HEK293T (cell line): ENCODE data around the gene ALOX5AP.

Experiments used
- CTCF ChIA-PET: fragments of 350-600 bp; formaldehyde crosslinking; extraction: SDS; loops from one replicate; lab custom pipeline; 2021; ENCODE audit warnings: antibody characterized with exemption, inconsistent platforms; lab: Yijun Ruan, JAX
- POLR2A ChIA-PET: fragments of 350-600 bp; formaldehyde crosslinking; extraction: SDS; loops from one replicate; lab custom pipeline; 2020; ENCODE audit warnings: antibody characterized with exemption, inconsistent platforms; lab: Yijun Ruan, JAX
- DNase-seq: peaks from one replicate; pipeline ENCODE4 v3.0.0; 2012; ENCODE audit warnings: mixed read lengths; ENCODE audit errors: extremely low spot score
- ARNT ChIP-seq: fragments of 450-650 bp; IDR thresholded peaks from 2 replicates; pipeline ENCODE4 v1.6.1; 2017; ENCODE audit warnings: mild to moderate bottlenecking
- BHLHE40 ChIP-seq: fragments of 450-650 bp; IDR thresholded peaks from 2 replicates; pipeline ENCODE4 v1.6.1; 2016; ENCODE audit warnings: mild to moderate bottlenecking, moderate library complexity, borderline replicate concordance
- CTBP1 ChIP-seq: fragments of 450-650 bp; IDR thresholded peaks from 2 replicates; pipeline ENCODE4 v1.6.1; 2016; ENCODE audit warnings: borderline replicate concordance
- ELF4 ChIP-seq: fragments of 450-650 bp; IDR thresholded peaks from 2 replicates; pipeline ENCODE4 v1.6.1; 2017; ENCODE audit warnings: antibody characterized with exemption
- FOXA1 ChIP-seq: fragments of 450-650 bp; IDR thresholded peaks from 2 replicates; pipeline ENCODE4 v1.6.1; 2016; ENCODE audit warnings: mild to moderate bottlenecking
- FOXK2 ChIP-seq: fragments of 450-650 bp; IDR thresholded peaks from 2 replicates; pipeline ENCODE4 v1.6.1; 2016; ENCODE audit warnings: mild to moderate bottlenecking
- FOXM1 ChIP-seq: fragments of 450-650 bp; IDR thresholded peaks from 2 replicates; pipeline ENCODE4 v1.6.1; 2017; ENCODE audit warnings: mild to moderate bottlenecking, borderline replicate concordance
- HDGF ChIP-seq: fragments of 450-650 bp; IDR thresholded peaks from 2 replicates; pipeline ENCODE4 v1.6.1; 2017; ENCODE audit warnings: antibody characterized with exemption, borderline replicate concordance
- L3MBTL2 ChIP-seq: fragments of 450-650 bp; conservative IDR thresholded peaks from 2 replicates; pipeline ENCODE4 v1.6.1; 2016; ENCODE audit warnings: mild to moderate bottlenecking
- LEF1 ChIP-seq: fragments of 450-650 bp; IDR thresholded peaks from 2 replicates; pipeline ENCODE4 v1.6.1; 2017; ENCODE audit warnings: mild to moderate bottlenecking, borderline replicate concordance
- NFRKB ChIP-seq: fragments of 450-650 bp; IDR thresholded peaks from 2 replicates; pipeline ENCODE4 v1.6.1; 2016; ENCODE audit warnings: mild to moderate bottlenecking, moderate library complexity
- PKNOX1 ChIP-seq: fragments of 450-650 bp; IDR thresholded peaks from 2 replicates; pipeline ENCODE4 v1.6.1; 2016
- SP1 ChIP-seq: fragments of 450-650 bp; IDR thresholded peaks from 2 replicates; pipeline ENCODE4 v1.6.1; 2017
- SUZ12 ChIP-seq: fragments of 450-650 bp; IDR thresholded peaks from 2 replicates; pipeline ENCODE4 v1.6.1; 2016; ENCODE audit warnings: mild to moderate bottlenecking
- TARDBP ChIP-seq: fragments of 450-650 bp; IDR thresholded peaks from 2 replicates; pipeline ENCODE4 v1.6.1; 2016
- ZNF384 ChIP-seq: fragments of 450-650 bp; IDR thresholded peaks from 2 replicates; pipeline ENCODE4 v1.6.1; 2016

ALOX5AP gene

GRCh38 chr13:30779016-30779415 lies 43.7 kb downstream of the ALOX5AP start:
- no peak for DNase-seq
- TF ChIP-seq NFRKB (no peak), FOXM1 (no peak), ARNT (no peak), ZNF384 (no peak), L3MBTL2 (no peak), HDGF (no peak), SP1 (no peak), PKNOX1 (no peak), BHLHE40 (no peak)
- CTCF ChIA-PET: interaction anchor here (0.5 to 0.6 kb wide), 2 partner anchors 34 to 37 kb away, joined by 3 read pairs; no protein-coding TSS in a partner anchor
- POLR2A ChIA-PET: no interaction called here

GRCh38 chr13:30779608-30780007 lies 44.3 kb downstream of the ALOX5AP start:
- ChIA-PET CTCF (interaction anchor here (0.6 kb wide), 1 partner anchor 37 kb away, joined by 3 read pairs; no protein-coding TSS in a partner anchor), POLR2A (no interaction called here)
- no peak for DNase-seq
- TF ChIP-seq LEF1: no peak
- no peak for TF ChIP-seq NFRKB
- no peak for TF ChIP-seq FOXM1
- TF ChIP-seq PKNOX1: no peak
- no peak for TF ChIP-seq TARDBP
- no peak for TF ChIP-seq HDGF
- TF ChIP-seq FOXK2: no peak
- no peak for TF ChIP-seq CTBP1
- no peak for TF ChIP-seq L3MBTL2

GRCh38 chr13:30780338-30780981 lies 45.1 kb downstream of the ALOX5AP start:
- CTCF ChIA-PET: interaction anchor here (0.6 kb wide), 1 partner anchor 11 kb away, joined by 3 read pairs; no protein-coding TSS in a partner anchor
- DNase-seq: no peak
- POLR2A ChIA-PET: no interaction called here
- TF ChIP-seq ELF4 (no peak), BHLHE40 (no peak), FOXM1 (no peak), L3MBTL2 (no peak), HDGF (no peak), FOXA1 (no peak), PKNOX1 (no peak), LEF1 (no peak), SUZ12 (no peak), TARDBP (no peak), ZNF384 (no peak), CTBP1 (no peak), ARNT (no peak), NFRKB (no peak), FOXK2 (no peak), SP1 (no peak)

GRCh38 chr13:30785191-30785850 lies 50.0 kb downstream of the ALOX5AP start:
- ChIA-PET CTCF (no interaction called here), POLR2A (no interaction called here)
- TF ChIP-seq NFRKB (no peak), CTBP1 (no peak), SUZ12 (no peak)
- no peak for DNase-seq

- TF ChIP-seq NFRKB (no peak), SUZ12 (no peak), PKNOX1 (no peak), FOXM1 (no peak), BHLHE40 (no peak), ZNF384 (no peak), LEF1 (no peak), CTBP1 (no peak), L3MBTL2 (no peak), HDGF (no peak), ARNT (no peak), FOXK2 (no peak), TARDBP (no peak), ELF4 (no peak), SP1 (no peak), FOXA1 (no peak)
- ChIA-PET POLR2A (no interaction called here), CTCF (no interaction called here)
- no peak for DNase-seq
Observed at GRCh38 chr13:30786648-30787047, 51.3 kb downstream of the ALOX5AP start.
